ENCODE data around the gene LRRC10. TPM values are rescaled to one million over a fixed set of nuclear protein-coding genes. Genes with fewer than 3 reads are reported as not detected.

The LRRC10 gene
- total RNA-seq, 1 donor from 2014 or later: not detected

DNA sequence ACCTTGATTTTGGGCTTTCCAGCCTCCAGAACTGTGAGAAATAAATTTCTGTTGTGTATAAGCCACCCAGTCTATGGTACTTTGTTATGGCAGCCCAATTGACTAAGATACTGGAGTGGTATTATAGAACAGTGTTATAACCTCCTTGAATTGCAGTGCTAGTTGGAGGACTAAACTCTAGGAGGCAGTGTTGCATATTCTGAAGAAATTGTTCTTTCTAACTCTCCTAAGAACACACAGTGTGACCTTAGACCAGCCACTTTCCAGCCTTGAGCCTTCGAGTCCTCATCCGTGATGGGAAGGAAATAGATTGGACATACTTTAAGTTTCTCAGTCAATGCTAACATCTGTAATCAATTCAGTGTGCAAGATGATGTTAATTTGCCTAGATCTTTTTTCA lies 22.4 kb upstream of the LRRC10 start:
- H3K36me3 Mint-ChIP-seq (ENCODE audit: low read depth): no peaks in the 10 kb centered on the region

DNA sequence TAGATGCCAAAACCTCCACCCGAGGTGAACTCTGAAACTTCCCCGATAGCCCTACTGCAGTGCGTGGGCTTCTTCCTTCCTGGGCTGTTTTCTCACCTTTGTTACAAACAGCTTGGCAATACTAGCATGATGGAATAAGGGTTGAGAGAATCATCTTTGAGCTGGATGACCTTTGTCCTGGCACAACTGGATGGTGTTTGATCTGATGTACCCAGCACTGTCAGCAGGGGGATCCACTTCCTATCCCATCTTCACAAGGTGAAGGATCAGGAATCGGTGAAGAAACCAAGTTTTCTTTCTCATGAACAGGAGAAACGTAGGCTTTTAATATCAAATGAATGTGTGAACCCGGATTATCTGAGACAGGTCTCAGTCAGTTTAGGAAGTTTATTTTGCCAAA lies 19.5 kb upstream of the LRRC10 start:
- ChIA-PET CTCF (no interaction called here), POLR2A (no interaction called here)
- intact Hi-C loops (cut with micrococcal nuclease): no loop called here
- DNase-seq (no peak), ATAC-seq (ENCODE audit: low read depth) (no peak)
- Mint-ChIP-seq H3K27me3 (peaks cover 4% of the 10 kb centered on the region), H3K4me3 (no peak overlapping the region), H3K27ac (no peak overlapping the region), H3K9me3 (no peaks in the 10 kb centered on the region), H3K4me1 (no peaks in the 10 kb centered on the region), H3K36me3 (ENCODE audit: low read depth) (no peaks in the 10 kb centered on the region)
- TF ChIP-seq, protein P1, sequence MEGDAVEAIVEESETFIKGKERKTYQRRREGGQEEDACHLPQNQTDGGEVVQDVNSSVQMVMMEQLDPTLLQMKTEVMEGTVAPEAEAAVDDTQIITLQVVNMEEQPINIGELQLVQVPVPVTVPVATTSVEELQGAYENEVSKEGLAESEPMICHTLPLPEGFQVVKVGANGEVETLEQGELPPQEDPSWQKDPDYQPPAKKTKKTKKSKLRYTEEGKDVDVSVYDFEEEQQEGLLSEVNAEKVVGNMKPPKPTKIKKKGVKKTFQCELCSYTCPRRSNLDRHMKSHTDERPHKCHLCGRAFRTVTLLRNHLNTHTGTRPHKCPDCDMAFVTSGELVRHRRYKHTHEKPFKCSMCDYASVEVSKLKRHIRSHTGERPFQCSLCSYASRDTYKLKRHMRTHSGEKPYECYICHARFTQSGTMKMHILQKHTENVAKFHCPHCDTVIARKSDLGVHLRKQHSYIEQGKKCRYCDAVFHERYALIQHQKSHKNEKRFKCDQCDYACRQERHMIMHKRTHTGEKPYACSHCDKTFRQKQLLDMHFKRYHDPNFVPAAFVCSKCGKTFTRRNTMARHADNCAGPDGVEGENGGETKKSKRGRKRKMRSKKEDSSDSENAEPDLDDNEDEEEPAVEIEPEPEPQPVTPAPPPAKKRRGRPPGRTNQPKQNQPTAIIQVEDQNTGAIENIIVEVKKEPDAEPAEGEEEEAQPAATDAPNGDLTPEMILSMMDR (IDR thresholded peaks at IDR 0.05): no peak

More for the DNA sequence above, 22.4 kb upstream of the LRRC10 start:
- Mint-ChIP-seq H3K4me1 (no peaks in the 10 kb centered on the region), H3K27me3 (no peaks in the 10 kb centered on the region), H3K9me3 (no peaks in the 10 kb centered on the region), H3K4me3 (no peak overlapping the region), H3K27ac (no peak overlapping the region)
- ATAC-seq (ENCODE audit: low read depth) (no peak), DNase-seq (no peak)
- POLR2A ChIA-PET: no interaction called here
- TF ChIP-seq, protein P1 (IDR thresholded peaks at IDR 0.05): no peak
- intact Hi-C loops (cut with micrococcal nuclease): no loop called here
- CTCF ChIA-PET: no interaction called here

DNA sequence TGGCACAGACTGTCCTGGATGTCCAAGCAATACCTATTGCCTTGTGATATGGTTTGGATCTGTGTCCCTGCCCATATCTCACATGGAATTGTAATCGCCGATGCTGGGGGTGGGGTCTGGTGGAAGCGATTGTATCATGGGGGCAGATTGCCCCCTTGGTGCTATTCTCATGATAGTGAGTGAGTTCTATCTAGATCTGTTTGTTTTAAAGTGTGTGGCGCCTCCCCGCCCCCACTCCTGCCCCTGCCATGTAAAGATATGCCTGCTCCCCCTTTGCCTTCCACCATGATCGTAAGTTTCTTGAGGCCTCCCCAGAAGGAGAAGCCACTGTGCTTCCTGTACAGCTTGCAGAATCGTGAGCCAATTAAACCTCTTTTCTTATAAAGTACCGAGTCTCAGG lies 16.8 kb upstream of the LRRC10 start:
- ChIA-PET POLR2A (no interaction called here), CTCF (no interaction called here)
- Mint-ChIP-seq H3K4me3 (no peak overlapping the region), H3K9me3 (no peaks in the 10 kb centered on the region), H3K36me3 (ENCODE audit: low read depth) (no peaks in the 10 kb centered on the region), H3K4me1 (no peaks in the 10 kb centered on the region), H3K27ac (no peak overlapping the region), H3K27me3 (peaks cover 7% of the 10 kb centered on the region)
- DNase-seq (no peak), ATAC-seq (ENCODE audit: low read depth) (no peak)
- TF ChIP-seq, protein P1 (IDR thresholded peaks at IDR 0.05): no peak
- intact Hi-C loops (cut with micrococcal nuclease): no loop called here

DNA sequence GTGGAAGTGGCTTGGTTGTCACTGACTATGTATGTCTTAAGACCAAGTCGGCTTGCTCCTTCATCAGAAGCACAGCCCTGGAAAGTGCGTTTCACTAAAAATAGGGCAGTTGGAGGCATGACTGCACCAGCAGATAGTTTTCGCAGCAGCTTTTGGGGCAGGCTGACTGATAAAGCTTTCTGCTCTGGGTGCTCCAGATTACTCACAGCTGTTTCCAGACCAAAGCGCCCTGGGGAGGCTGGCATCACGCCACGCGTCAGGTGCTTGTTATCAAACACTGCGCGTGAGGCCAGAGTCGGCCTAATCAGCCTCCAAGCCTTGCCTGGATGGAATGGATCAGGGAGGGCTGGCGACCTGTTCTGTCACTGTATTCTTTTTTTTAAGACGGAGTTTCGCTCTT lies 13.3 kb upstream of the LRRC10 start:
- intact Hi-C loops (cut with micrococcal nuclease): no loop called here
- no peaks in the 10 kb centered on the region for H3K9me3 Mint-ChIP-seq

GRCh38 chr12:69621551-69621950 lies 10.8 kb upstream of the LRRC10 start:
- H3K27ac Mint-ChIP-seq: no peak overlapping the region
- H3K9me3 Mint-ChIP-seq: no peaks in the 10 kb centered on the region
- ChIA-PET CTCF (no interaction called here), POLR2A (no interaction called here)
- no peak overlapping the region for H3K4me3 Mint-ChIP-seq
- TF ChIP-seq, protein P1 (IDR thresholded peaks at IDR 0.05): no peak
- no peak for DNase-seq
- intact Hi-C loops (cut with micrococcal nuclease): no loop called here
- no peak for ATAC-seq (ENCODE audit: low read depth)
- no peaks in the 10 kb centered on the region for H3K36me3 Mint-ChIP-seq (ENCODE audit: low read depth)
- H3K27me3 Mint-ChIP-seq: peaks cover 17% of the 10 kb centered on the region
- no peaks in the 10 kb centered on the region for H3K4me1 Mint-ChIP-seq

More for the DNA sequence above, 13.3 kb upstream of the LRRC10 start:
- no peak overlapping the region for H3K4me3 Mint-ChIP-seq
- TF ChIP-seq, protein P1 (IDR thresholded peaks at IDR 0.05): no peak
- ATAC-seq (ENCODE audit: low read depth) (no peak), DNase-seq (no peak)
- ChIA-PET POLR2A (no interaction called here), CTCF (no interaction called here)
- peaks cover 11% of the 10 kb centered on the region for H3K27me3 Mint-ChIP-seq
- no peak overlapping the region for H3K27ac Mint-ChIP-seq
- no peaks in the 10 kb centered on the region for H3K36me3 Mint-ChIP-seq (ENCODE audit: low read depth)
- H3K4me1 Mint-ChIP-seq: no peaks in the 10 kb centered on the region

Data from activated B cell treated with CpG ODN at 0.5 μM for 24 hours (primary cell).